ENCODE results near the gene MAP2.

The MAP2 gene

DNA sequence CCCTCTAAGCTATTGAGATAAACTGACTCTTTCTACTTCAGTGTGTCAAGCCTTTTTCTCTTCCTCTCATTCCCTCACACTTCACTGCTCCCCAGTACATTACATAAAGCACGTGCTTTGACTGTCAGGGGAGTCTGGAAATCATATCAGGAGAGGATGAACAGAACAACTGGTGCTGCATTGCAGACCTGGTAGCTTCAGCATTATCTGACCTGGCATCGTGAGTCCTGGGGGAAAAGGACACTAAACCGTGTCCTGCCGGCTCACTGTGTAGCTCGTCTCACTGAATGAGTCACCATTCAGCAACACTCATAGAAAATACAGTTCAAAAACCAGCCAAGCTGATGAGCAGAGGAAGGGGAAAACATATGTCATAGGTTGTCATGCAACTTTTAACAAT, 239.3 kb downstream of the MAP2 start:
- DNase-seq = no peak

DNA sequence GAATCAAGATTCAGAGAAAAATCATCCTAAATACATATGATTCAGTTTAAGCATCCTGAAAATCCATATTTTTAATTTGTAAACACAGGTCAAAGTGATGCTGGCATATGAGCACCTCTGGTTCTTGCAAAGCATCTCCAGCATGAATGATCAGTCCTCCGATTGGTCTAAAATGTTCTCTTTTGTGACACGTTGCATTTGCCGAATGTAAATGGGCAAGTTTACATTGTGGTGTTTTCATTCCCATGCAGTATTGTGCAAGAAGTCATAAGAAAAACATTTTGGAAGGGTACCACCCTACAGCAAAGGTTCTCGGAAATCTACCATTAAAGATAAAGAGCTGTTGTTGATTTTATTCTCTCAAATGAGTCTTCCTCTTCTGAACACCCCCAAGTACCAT, 239.8 kb downstream of the MAP2 start:
- no peak for DNase-seq

- no peak for DNase-seq
Observed at GRCh38 chr2:209666296-209666695, 242.4 kb downstream of the MAP2 start.

GRCh38 chr2:209671020-209671680, 247.3 kb downstream of the MAP2 start:
- DNase-seq = no peak

DNA sequence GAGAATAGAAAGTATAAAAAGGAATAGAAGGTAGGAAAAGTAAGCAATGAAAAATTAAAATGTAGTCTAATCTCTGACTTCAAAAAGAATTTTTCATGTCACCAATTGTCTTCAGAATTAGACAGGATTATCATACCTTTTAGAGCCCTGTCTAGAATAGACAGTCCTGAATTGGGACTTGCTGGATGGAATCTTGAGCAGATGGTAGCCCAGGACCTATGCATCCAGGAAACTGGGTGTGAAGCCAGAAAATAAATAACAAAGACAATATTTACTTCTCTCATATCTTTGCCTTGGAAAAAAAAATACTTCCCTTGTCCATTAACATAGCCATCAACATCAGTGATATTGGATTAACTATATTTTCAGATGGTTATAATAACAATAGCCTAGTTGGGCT, 250.0 kb downstream of the MAP2 start:
- DNase-seq = no peak

DNA sequence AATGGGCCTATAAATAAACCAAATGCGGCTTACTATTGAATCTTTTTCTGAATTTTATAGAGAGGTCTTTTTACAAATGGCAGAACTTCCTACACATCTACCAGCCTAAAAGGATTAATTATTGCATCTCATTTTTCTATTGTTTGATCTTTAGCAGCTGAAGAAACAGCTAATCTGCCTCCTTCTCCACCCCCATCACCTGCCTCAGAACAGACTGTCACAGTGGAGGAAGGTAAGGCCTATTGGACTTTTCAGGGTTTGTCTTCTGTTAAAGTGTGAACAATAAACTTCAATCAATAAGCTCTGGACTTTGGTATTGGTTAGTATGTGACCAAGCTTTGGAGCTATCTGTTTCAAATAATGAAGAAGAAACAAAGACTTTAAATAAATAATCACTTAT, 256.7 kb downstream of the MAP2 start:
- no peak for DNase-seq

- DNase-seq = no peak
Observed at GRCh38 chr2:209681201-209681735, 257.4 kb downstream of the MAP2 start.

- no peak for DNase-seq
Observed at GRCh38 chr2:209682646-209683045, 258.8 kb downstream of the MAP2 start.

- no peak for DNase-seq
Observed at GRCh38 chr2:209685340-209685739, 261.5 kb downstream of the MAP2 start.

- no peak for DNase-seq
Observed at GRCh38 chr2:209685963-209686362, 262.1 kb downstream of the MAP2 start.

- DNase-seq = no peak
Observed at GRCh38 chr2:209686448-209686847, 262.6 kb downstream of the MAP2 start.

DNA sequence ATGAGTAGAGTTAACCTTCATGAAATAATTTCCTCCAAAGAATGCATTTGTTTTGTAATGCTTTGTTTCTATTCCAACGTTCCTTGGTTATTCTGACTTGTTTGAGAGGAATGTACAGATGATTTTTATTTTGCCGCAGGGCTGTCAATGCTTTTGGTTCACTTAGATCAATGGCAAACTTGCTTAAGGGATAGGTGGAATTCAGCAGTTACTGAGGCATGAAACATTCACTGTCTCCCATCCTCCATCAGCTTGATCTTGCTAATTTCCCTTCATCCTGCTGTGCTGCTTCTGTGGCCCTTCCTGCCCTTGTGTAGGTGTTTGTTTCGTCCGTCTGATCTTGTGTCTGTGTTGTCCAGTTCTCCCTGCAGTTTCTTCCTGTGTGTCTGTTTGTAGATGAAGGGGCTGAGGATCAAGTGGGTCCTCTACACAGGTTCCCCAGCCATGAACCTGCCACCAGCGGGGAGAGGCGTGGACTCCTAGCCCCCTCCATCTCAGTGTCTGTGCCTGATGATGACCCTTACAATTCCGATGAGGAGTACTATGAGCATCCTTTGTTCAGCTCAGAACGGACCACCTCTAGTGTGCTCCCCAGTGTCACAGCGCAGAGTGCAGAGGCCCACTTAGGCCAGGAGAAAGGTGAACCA, 263.6 kb downstream of the MAP2 start:
- DNase-seq = no peak

- no peak for DNase-seq
Observed at GRCh38 chr2:209688385-209688784, 264.5 kb downstream of the MAP2 start.

DNA sequence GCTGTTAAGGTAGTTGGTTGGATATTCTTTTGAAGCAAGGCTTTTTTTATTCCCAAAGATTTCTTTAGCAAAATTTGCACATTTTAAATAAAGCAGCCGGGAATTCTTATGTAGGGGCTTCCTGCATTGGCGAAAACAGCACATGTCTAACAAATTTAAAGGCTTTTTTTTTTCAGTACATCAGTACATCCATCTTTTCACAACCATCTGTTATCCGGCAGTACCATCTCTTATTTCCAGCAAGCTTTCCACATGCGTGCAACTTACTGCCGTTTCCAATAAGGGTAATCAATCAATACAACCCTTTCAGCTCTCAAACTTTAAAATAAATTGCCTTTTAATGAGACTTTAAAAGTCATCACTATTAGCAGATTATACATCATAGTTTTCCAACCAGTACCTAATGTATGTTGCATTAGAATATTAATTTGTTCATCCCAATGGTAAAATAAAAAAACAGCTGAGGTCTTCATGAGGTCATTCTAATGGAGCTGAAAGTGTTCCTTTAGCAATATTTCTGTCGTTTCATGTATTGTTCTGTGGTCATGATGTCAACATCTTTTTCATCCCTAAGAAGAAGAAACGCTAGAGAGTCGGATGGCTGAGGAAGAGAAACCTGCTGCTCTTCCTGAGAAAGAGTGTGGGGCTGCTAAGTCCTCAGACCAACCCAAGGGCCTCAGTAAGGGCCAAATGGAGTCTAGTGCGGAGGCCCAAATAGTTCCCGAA, 266.3 kb downstream of the MAP2 start:
- DNase-seq = no peak

DNA sequence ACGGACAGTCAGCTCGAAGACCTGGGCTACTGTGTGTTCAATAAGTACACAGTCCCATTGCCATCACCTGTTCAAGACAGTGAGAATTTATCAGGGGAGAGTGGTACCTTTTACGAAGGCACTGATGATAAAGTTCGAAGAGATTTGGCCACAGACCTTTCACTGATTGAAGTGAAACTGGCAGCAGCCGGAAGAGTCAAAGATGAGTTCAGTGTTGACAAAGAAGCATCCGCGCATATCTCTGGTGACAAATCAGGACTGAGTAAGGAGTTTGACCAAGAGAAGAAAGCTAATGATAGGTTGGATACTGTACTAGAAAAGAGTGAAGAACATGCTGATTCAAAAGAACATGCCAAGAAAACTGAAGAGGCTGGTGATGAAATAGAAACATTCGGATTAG, 270.9 kb downstream of the MAP2 start:
- no peak for DNase-seq

DNA sequence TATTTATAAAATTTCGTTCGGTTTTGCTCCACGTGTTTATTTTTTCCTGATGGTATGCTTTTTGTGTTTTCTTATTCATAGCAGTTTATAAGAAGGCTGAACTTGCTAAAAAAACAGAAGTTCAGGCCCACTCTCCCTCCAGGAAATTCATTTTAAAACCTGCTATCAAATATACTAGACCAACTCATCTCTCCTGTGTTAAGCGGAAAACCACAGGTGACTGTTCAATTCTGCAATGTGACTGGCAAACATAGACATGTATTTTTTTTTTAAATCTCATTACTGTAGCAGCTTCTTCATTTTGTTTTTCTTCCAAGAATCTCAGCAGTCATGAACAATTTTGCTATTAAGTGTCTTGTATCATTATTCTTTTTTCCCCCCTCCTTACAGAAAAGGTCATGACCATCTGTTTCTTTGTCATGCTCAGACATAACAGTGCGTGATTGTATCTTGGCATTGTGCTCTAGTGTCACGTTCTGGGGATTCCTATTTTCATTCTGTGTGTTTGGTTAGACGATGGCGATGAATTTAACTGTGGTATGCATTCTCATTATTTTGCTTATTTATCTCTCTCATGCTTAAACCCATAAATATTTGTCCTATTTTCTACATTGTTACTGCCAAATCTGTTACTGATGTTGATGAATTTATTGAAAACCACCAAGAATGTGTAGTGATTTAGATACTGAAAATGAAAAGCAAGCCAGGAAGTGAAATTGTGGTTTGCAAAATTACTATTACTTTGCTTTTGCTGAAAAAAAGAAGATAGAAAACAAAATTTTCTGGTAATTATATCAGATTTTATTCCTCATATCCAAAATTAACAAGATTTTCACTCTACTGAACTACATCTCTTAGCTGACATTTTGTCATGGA, 273.2 kb downstream of the MAP2 start:
- no peak for DNase-seq

DNA sequence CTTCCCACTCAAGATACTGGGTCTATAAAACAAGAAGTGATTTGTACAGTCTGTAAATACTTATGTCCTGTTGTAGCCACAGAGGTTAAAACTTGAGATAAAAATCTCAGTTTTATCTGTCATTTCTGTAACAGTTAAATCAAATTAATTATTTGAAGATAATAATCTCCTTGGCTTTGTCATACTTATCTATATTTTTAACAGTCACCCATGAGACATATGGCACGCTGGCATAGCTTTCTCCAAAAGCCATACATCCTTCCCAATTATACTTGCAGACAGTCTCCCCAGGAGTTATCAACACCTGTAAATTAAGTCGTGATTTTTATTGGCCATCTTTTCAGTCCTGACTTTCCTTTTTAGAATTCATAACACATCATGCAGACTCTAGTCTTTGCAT, 278.9 kb downstream of the MAP2 start:
- DNase-seq = no peak

GRCh38 chr2:209713219-209713618, 289.4 kb downstream of the MAP2 start:
- no peak for DNase-seq

DNA sequence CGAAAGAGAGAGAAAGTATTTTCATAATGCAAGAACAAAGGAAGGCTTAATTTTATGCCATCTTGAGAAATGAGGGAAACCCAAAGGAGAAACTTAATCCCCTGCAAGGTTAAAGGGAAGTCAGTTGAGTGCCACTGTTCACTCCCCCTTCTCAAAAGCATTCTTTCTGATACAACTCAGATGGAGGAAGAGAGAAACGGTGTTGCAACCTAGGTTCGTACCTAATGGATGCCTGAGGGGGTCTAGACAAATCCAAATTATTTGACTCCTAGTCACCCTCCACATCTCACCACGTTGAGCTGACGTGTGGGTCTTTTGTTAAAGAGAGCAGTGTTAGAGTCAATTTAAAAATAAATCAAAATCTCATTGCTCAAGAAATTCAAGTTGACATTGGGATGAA, 295.2 kb downstream of the MAP2 start:
- no peak for DNase-seq

- DNase-seq = no peak
Observed at GRCh38 chr2:209721497-209721896, 297.6 kb downstream of the MAP2 start.

DNA sequence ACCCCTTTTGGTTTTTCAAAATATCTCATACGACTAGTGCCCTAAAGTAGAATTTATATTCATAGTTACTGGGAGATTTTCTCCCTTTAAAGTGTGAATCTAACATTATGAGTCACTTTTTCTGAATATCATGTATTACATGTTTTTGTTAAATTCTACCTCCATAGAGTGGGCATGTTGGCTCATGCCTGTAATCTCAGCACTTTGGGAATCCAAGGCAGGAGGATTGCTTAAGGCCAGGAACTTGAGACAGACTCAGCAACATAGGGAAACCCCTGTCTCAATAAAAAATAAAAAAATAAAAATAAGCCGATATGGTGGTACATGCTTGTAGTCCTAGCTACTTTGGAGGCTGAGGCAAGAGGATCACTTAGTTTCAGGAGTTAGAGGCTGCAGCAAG, 302.5 kb downstream of the MAP2 start:
- DNase-seq = no peak

DNA sequence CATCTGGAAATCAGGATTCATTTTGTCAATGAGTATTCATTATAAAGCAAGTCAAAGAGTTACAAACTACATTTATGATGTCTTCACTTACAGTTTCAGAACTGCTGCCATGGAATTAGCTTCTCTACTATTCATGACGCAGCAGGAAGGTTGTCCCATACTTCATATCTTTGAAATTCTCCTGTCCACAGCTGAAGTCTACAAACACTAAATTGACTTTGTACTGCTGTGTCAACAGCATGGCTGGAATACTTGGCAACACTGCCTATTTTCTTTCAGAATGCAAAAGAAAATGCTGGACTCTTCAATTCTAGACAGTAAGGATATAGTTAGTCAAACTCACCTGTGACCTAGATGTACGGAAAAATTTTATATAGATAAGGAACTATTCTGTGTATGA, 303.2 kb downstream of the MAP2 start:
- DNase-seq = no peak

GRCh38 chr2:209734805-209735204, 311.0 kb downstream of the MAP2 start:
- DNase-seq = no peak
